IMR-90 (cell line): ENCODE measurements around the gene SMTNL1. TPM values are rescaled to one million over a fixed set of nuclear protein-coding genes. Genes with fewer than 3 reads are reported as not detected.
A peak's percentile ranks its signal among the peaks of the same experiment; 100 is the strongest.

Experiments used
- ATAC-seq: fragments of 200-7000 bp; cut with Tn5 transposase; 2 replicates; pipeline ENCODE4 v1.9.1; 2020; ENCODE audit warnings: low read depth, mild to moderate bottlenecking, moderate library complexity
- BruUV-seq: library from RNA; stranded (reverse); fragments of 400-500 nt; replicated peaks from 2 replicates; lab custom pipeline; 2021; lab: Mats Ljungman, UMichigan
- CTCF ChIA-PET: fragments of 300-600 bp; formaldehyde crosslinking; extraction: SDS; loops from one replicate; lab custom pipeline; 2021; ENCODE audit warnings: antibody characterized with exemption; lab: Yijun Ruan, JAX
- POLR2A ChIA-PET: fragments of 300-600 bp; sonication (Branson Sonifier 250); formaldehyde crosslinking; loops from one replicate; lab custom pipeline; 2022; ENCODE audit warnings: antibody characterized with exemption; ENCODE audit not compliant: unreplicated experiment; lab: Charles Lee
- DNase-seq: peaks from one replicate; pipeline ENCODE4 v3.0.0; 2013
- H2AFZ ChIP-seq: replicated peaks from 2 replicates; pipeline ENCODE3; 2013; ENCODE audit warnings: low read length, mild to moderate bottlenecking; ENCODE audit not compliant: poor library complexity
- H2AK5ac ChIP-seq: 2 replicates; pipeline ENCODE4 v1.6.1; 2013; ENCODE audit warnings: low read depth, low read length, inconsistent platforms
- H2AK9ac ChIP-seq: replicated peaks from 2 replicates; pipeline ENCODE3; 2013; ENCODE audit warnings: mild to moderate bottlenecking, low read depth, low read length, moderate library complexity; ENCODE audit not compliant: poor library complexity
- H2BK120ac ChIP-seq: 2 replicates; pipeline ENCODE4 v1.6.1; 2013; ENCODE audit warnings: low read depth, low read length, inconsistent platforms
- H2BK15ac ChIP-seq: 3 replicates; pipeline ENCODE4 v1.6.1; 2013; ENCODE audit warnings: low read depth, low read length, inconsistent platforms
- H2BK20ac ChIP-seq: 2 replicates; pipeline ENCODE4 v1.6.1; 2013; ENCODE audit warnings: low read depth, mild to moderate bottlenecking, inconsistent platforms, low read length, moderate library complexity
- H2BK5ac ChIP-seq: 2 replicates; pipeline ENCODE4 v1.6.1; 2013; ENCODE audit warnings: mild to moderate bottlenecking, low read depth, low read length, inconsistent platforms; ENCODE audit not compliant: poor library complexity, severe bottlenecking
- H3K14ac ChIP-seq: replicated peaks from 2 replicates; pipeline ENCODE4 v1.6.1; 2013; ENCODE audit warnings: low read depth, low read length, inconsistent platforms
- H3K18ac ChIP-seq: 2 replicates; pipeline ENCODE4 v1.6.1; 2013; ENCODE audit warnings: low read depth, low read length, control low read depth
- H3K23ac ChIP-seq: 2 replicates; pipeline ENCODE4 v1.6.1; 2013; ENCODE audit warnings: low read depth, low read length, inconsistent platforms
- H3K27ac ChIP-seq: 2 replicates; pipeline ENCODE4 v1.5.1; 2013; ENCODE audit warnings: mild to moderate bottlenecking, control low read depth, low read length; ENCODE audit not compliant: insufficient read depth
- H3K27me3 ChIP-seq: 2 replicates; pipeline ENCODE4 v1.6.1; 2013; ENCODE audit warnings: low read length; ENCODE audit not compliant: control insufficient read depth, insufficient read depth
- H3K36me3 ChIP-seq: 2 replicates; pipeline ENCODE4 v1.6.1; 2013; ENCODE audit warnings: low read length, mixed read lengths; ENCODE audit not compliant: control insufficient read depth, insufficient read depth
- H3K4ac ChIP-seq: 2 replicates; pipeline ENCODE4 v1.6.1; 2013; ENCODE audit warnings: low read depth, low read length, inconsistent platforms
- H3K4me1 ChIP-seq: 2 replicates; pipeline ENCODE4 v1.6.1; 2013; ENCODE audit warnings: low read length, mixed read lengths; ENCODE audit not compliant: control insufficient read depth, insufficient read depth
- H3K4me2 ChIP-seq: 2 replicates; pipeline ENCODE4 v1.6.1; 2013; ENCODE audit warnings: low read depth, mild to moderate bottlenecking, control low read depth, low read length, moderate library complexity
- H3K4me3 ChIP-seq: 2 replicates; pipeline ENCODE4 v1.5.1; 2013; ENCODE audit warnings: low read depth, mild to moderate bottlenecking, control low read depth, low read length, moderate library complexity; ENCODE audit not compliant: insufficient read depth
- H3K56ac ChIP-seq: 2 replicates; pipeline ENCODE4 v1.6.1; 2013; ENCODE audit warnings: low read length, inconsistent platforms; ENCODE audit not compliant: insufficient read depth; ENCODE audit errors: extremely low read depth
- H3K79me1 ChIP-seq, 2 experiments: 2 replicates each; pipeline ENCODE4 v1.6.1; 2013; ENCODE audit warnings: low read length in 2 of 2, inconsistent platforms in 1 of 2, low read depth in 1 of 2
- H3K9ac ChIP-seq: 2 replicates; pipeline ENCODE4 v1.6.1; 2013; ENCODE audit warnings: low read depth, low read length, control low read depth
- H3K9me1 ChIP-seq: 2 replicates; pipeline ENCODE4 v1.6.1; 2013; ENCODE audit warnings: low read length, inconsistent platforms; ENCODE audit not compliant: insufficient read depth
- H3K9me3 ChIP-seq: 2 replicates; pipeline ENCODE4 v1.6.1; 2013; ENCODE audit warnings: low read length; ENCODE audit not compliant: control insufficient read depth, insufficient read depth
- H4K20me1 ChIP-seq: 2 replicates; pipeline ENCODE4 v1.6.1; 2013; ENCODE audit warnings: low read length, inconsistent platforms; ENCODE audit not compliant: insufficient read depth
- H4K5ac ChIP-seq: 2 replicates; pipeline ENCODE4 v1.6.1; 2013; ENCODE audit warnings: mild to moderate bottlenecking, low read depth, low read length, control low read depth
- H4K8ac ChIP-seq, 2 experiments: 2 replicates each; pipeline ENCODE4 v1.6.1; 2013; ENCODE audit warnings: low read depth in 2 of 2, low read length in 2 of 2, control low read depth in 1 of 2, inconsistent platforms in 1 of 2
- H4K91ac ChIP-seq: 2 replicates; pipeline ENCODE4 v1.6.1; 2013; ENCODE audit warnings: low read depth, low read length, inconsistent platforms; ENCODE audit not compliant: insufficient read depth
- BHLHE40 ChIP-seq: fragments of 150-350 bp; IDR thresholded peaks from 2 replicates; pipeline ENCODE4 v1.6.1; 2016; ENCODE audit warnings: mild to moderate bottlenecking, low read depth, low read length
- CEBPB ChIP-seq: IDR thresholded peaks from 2 replicates; pipeline ENCODE4 v1.6.1; 2012; ENCODE audit warnings: low read depth, low read length, improper control_type of control experiment
- CHD1 ChIP-seq: IDR thresholded peaks from 2 replicates; pipeline ENCODE4 v1.6.1; 2012; ENCODE audit warnings: low read depth, low read length, improper control_type of control experiment
- ELK1 ChIP-seq: fragments of 150-350 bp; IDR thresholded peaks from 2 replicates; pipeline ENCODE4 v1.6.1; 2016; ENCODE audit warnings: low read depth, mild to moderate bottlenecking, low read length, moderate library complexity, borderline replicate concordance
- MAFK ChIP-seq: IDR thresholded peaks from 2 replicates; pipeline ENCODE4 v1.6.1; 2012; ENCODE audit warnings: low read depth, low read length, improper control_type of control experiment
- MAZ ChIP-seq: IDR thresholded peaks from 2 replicates; pipeline ENCODE4 v1.6.1; 2012; ENCODE audit warnings: low read depth, mild to moderate bottlenecking, low read length, improper control_type of control experiment, moderate library complexity, borderline replicate concordance
- MXI1 ChIP-seq: IDR thresholded peaks from 2 replicates; pipeline ENCODE4 v1.6.1; 2012; ENCODE audit warnings: low read depth, mild to moderate bottlenecking, low read length, moderate library complexity, borderline replicate concordance
- RAD21 ChIP-seq: IDR thresholded peaks from 2 replicates; pipeline ENCODE4 v1.6.1; 2012; ENCODE audit warnings: low read length, improper control_type of control experiment
- SMC3 ChIP-seq: fragments of 150-350 bp; IDR thresholded peaks from 2 replicates; pipeline ENCODE4 v1.6.1; 2016; ENCODE audit warnings: low read depth, mild to moderate bottlenecking, antibody characterized with exemption, low read length, moderate library complexity
- WGBS, 2 experiments: methylation state at CpG; one replicate each; pipeline versions ENCODE4 v1.1.5 to v1.1.7; 2013; ENCODE audit warnings: missing lambda C conversion rate in 2 of 2; ENCODE audit not compliant: insufficient read length in 1 of 2; ENCODE audit errors: extremely low coverage in 2 of 2; 5-methylcytosine and 5-hydroxymethylcytosine counted together
- dilution Hi-C: fragments of 300-500 bp; cut with HindIII; formaldehyde crosslinking; loops from one replicate; pipeline ENCODE4 v1.14.3; 2018; ENCODE audit warnings: low sequenced_read_pairs; ENCODE audit not compliant: unreplicated experiment
- in situ Hi-C: fragments of 300-500 bp; cut with MboI; formaldehyde crosslinking; loops from 3 replicates; pipeline ENCODE4 v1.14.3; 2019; ENCODE audit warnings: low sequenced_read_pairs, inconsistent platforms, mixed read lengths
- intact Hi-C: fragments of 100-400 bp; cut with micrococcal nuclease; formaldehyde crosslinking; loops from 2 replicates; pipeline ENCODE4 v1.10.0; 2022
- polyA plus RNA-seq, 3 experiments: library from polyadenylated mRNA; depleted of rRNA; stranded (reverse); fragments of >200 nt; gene quantifications; 2 replicates each; pipeline ENCODE4 v1.2.3, GENCODE V29; 2012; ENCODE audit warnings: low replicate concordance in 1 of 3
- total RNA-seq: library from RNA; depleted of rRNA; stranded (reverse); fragments of >200 nt; gene quantifications from 2 replicates; pipeline ENCODE4 v1.2.3, GENCODE V29; 2012

Gene SMTNL1
- total and polyA plus RNA-seq, 2 of the 4 experiments (the other 2 are of a cell fraction) = not detected

GRCh38 chr11:57571606-57572005 is 34.2 kb downstream of the SMTNL1 start:
- no peak overlapping the region for H3K9ac ChIP-seq
- peaks cover 9% of the 10 kb centered on the region for H3K4me1 ChIP-seq
- peaks cover 4% of the 10 kb centered on the region; the same call in 1 of the 2 replicates for H3K9me1 ChIP-seq
- H3K79me1 ChIP-seq = peaks cover 4 to 13% of the 10 kb centered on the region in 2 experiments; a peak in 3 of 4 replicates
- no peak for DNase-seq
- dilution Hi-C loops (no loop called here), intact Hi-C loops (no loop called here), in situ Hi-C loops (no loop called here)
- no peak overlapping the region for H2AFZ ChIP-seq
- no peak overlapping the region for H2BK15ac ChIP-seq
- no peak overlapping the region for H2BK120ac ChIP-seq
- BruUV-seq = no TSS peak
- no peak overlapping the region for H4K5ac ChIP-seq
- H2AK9ac ChIP-seq = no peak overlapping the region
- no peak for ATAC-seq
- peaks cover 6% of the 10 kb centered on the region; the same call in 1 of the 2 replicates for H3K27me3 ChIP-seq
- H4K8ac ChIP-seq = no peak overlapping the region
- WGBS, 2 experiments = no CpG with 5 or more reads among the region's 2 CpGs
- ChIA-PET CTCF (no interaction called here), POLR2A (no interaction called here)
- no peak overlapping the region for H3K56ac ChIP-seq
- no peaks in the 10 kb centered on the region for H3K9me3 ChIP-seq
- no peak overlapping the region for H3K23ac ChIP-seq
- H2BK20ac ChIP-seq = no peak overlapping the region
- no peak overlapping the region for H3K4me2 ChIP-seq
- no peaks in the 10 kb centered on the region for H3K36me3 ChIP-seq
- H3K14ac ChIP-seq = no peak overlapping the region
- no peak overlapping the region for H3K27ac ChIP-seq
- no peak overlapping the region for H4K91ac ChIP-seq
- no peak overlapping the region for H3K4me3 ChIP-seq
- H2AK5ac ChIP-seq = 0 out of 2 replicates have a peak overlapping the region, but pooled peaks have one; percentile 31
- no peak overlapping the region for H2BK5ac ChIP-seq
- no peak overlapping the region for H3K18ac ChIP-seq
- TF ChIP-seq RAD21 (no peak), CEBPB (no peak), CHD1 (no peak), MXI1 (no peak), ELK1 (no peak), SMC3 (no peak), BHLHE40 (no peak), MAZ (no peak), MAFK (no peak)
- no peaks in the 10 kb centered on the region for H4K20me1 ChIP-seq
- no peak overlapping the region for H3K4ac ChIP-seq
